Upper lobe of left lung (tissue), 6 donors: Measurements from ENCODE around the gene MX2. TPM values are rescaled to one million over a fixed set of nuclear protein-coding genes. Genes with fewer than 3 reads are reported as not detected.

Experiments used
- ATAC-seq, 2 donors: fragments of 200-7000 bp; cut with Tn5 transposase; one replicate each; pipeline ENCODE4 v1.9.1; 2022; ENCODE audit warnings: mild to moderate bottlenecking in 2 of 2, moderate library complexity in 2 of 2; ENCODE audit not compliant: low FRiP score in 2 of 2
- DNase-seq, 2 donors: peaks; one replicate each; pipeline ENCODE4 v3.0.0-alpha.2; 2019 to 2020
- H3K27ac ChIP-seq, 4 donors: fragments of 200-600 bp; sonication (generic); one replicate each; pipeline ENCODE4 v1.5.1; 2016 to 2019
- H3K27me3 ChIP-seq, 4 donors: fragments of 200-600 bp; sonication (generic); one replicate each; pipeline ENCODE4 v1.5.1; 2017 to 2019
- H3K36me3 ChIP-seq, 4 donors: fragments of 200-600 bp; sonication (generic); one replicate each; pipeline ENCODE4 v1.5.1; 2016 to 2019
- H3K4me1 ChIP-seq, 4 donors: fragments of 200-600 bp; sonication (generic); one replicate each; pipeline ENCODE4 v1.5.1; 2018 to 2019
- H3K4me3 ChIP-seq, 4 donors: fragments of 200-600 bp; sonication (generic); one replicate each; pipeline ENCODE4 v1.5.1; 2017 to 2019; ENCODE audit warnings: mild to moderate bottlenecking in 2 of 4, moderate library complexity in 1 of 4
- H3K9me3 ChIP-seq, 4 donors: fragments of 200-600 bp; sonication (generic); one replicate each; pipeline ENCODE4 v1.5.1; 2018 to 2019
- CTCF ChIP-seq, 6 experiments: fragments of 450-650 bp in 4 of 6; fragments of 200-600 bp in 2 of 6; sonication (generic) in 2 of 6; IDR thresholded peaks; one replicate each; pipeline ENCODE4 v1.5.1; 2016 to 2019; ENCODE audit warnings: antibody characterized with exemption in 6 of 6
- EP300 ChIP-seq, 4 donors: sonication (generic); formaldehyde crosslinking; IDR thresholded peaks; one replicate each; pipeline ENCODE4 v1.5.1; 2017; ENCODE audit warnings: antibody characterized with exemption in 4 of 4, control low read depth in 2 of 4
- POLR2A ChIP-seq, 4 donors: fragments of 450-650 bp; IDR thresholded peaks; one replicate each; pipeline ENCODE4 v1.5.1; 2016 to 2017; ENCODE audit warnings: antibody characterized with exemption in 4 of 4, mild to moderate bottlenecking in 2 of 4
- POLR2AphosphoS5 ChIP-seq, 2 donors: sonication (generic); formaldehyde crosslinking; IDR thresholded peaks; one replicate each; pipeline ENCODE4 v1.5.1; 2017; ENCODE audit warnings: antibody characterized with exemption in 2 of 2
- WGBS, 2 donors: methylation state at CpG; one replicate each; pipeline ENCODE4 v1.1.5; 2017 to 2018; 5-methylcytosine and 5-hydroxymethylcytosine counted together
- total RNA-seq, 6 donors: library from RNA; depleted of rRNA in 4 of 6; stranded (reverse); fragments of >200 nt in 4 of 6; gene quantifications; one replicate each; pipeline versions ENCODE4 v1.1.0 to v1.2.1, GENCODE V29; 2016 to 2021
- donor health status: DM: no; HTN: no; CAD: no; lungs with moderate emphysema.
- donor health status: DM: no; HTN: yes; CAD: no; lungs with severe emphysema.

Gene MX2
- total RNA-seq, 6 donors from 2014 or later, result 5.8 to 37.2 (median 25.8) TPM

- DNase-seq (peak in 1 of 2 donors; percentile 24), ATAC-seq (no peak)
- Histone ChIP-seq H3K9me3 (no peaks in the 10 kb centered on the region), H3K4me1 (peaks cover 0 to 11% (median 3%) of the 10 kb centered on the region in 4 donors), H3K27ac (no peak overlapping the region), H3K4me3 (no peak overlapping the region), H3K27me3 (no peaks in the 10 kb centered on the region), H3K36me3 (peaks cover 0 to 24% (median 17%) of the 10 kb centered on the region in 4 donors)
- TF ChIP-seq CTCF (IDR thresholded peaks at IDR 0.05) (no peak), EP300 (IDR thresholded peaks at IDR 0.05) (no peak)
- 95 to 96% methylated on average over 9 to 13 of the region's 14 CpGs for WGBS, 2 donors
Observed at GRCh38 chr21:41374177-41374712, 12.4 kb downstream of the MX2 start.

GRCh38 chr21:41374867-41375533, 13.2 kb downstream of the MX2 start:
- ATAC-seq, result no peak
- H3K27ac ChIP-seq, result no peak overlapping the region
- peaks cover 0 to 29% (median 20%) of the 10 kb centered on the region in 4 donors for H3K36me3 ChIP-seq
- WGBS, 2 donors, result 86 to 89% methylated on average over 4 to 5 of the region's 5 CpGs
- no peak overlapping the region for H3K4me3 ChIP-seq
- no peaks in the 10 kb centered on the region for H3K9me3 ChIP-seq
- H3K4me1 ChIP-seq, result peaks cover 0 to 5% (median 0%) of the 10 kb centered on the region in 4 donors
- no peak for DNase-seq
- TF ChIP-seq CTCF (IDR thresholded peaks at IDR 0.05) (no peak), POLR2A (IDR thresholded peaks at IDR 0.05) (no peak), EP300 (IDR thresholded peaks at IDR 0.05) (no peak), POLR2AphosphoS5 (IDR thresholded peaks at IDR 0.05) (no peak)
- no peaks in the 10 kb centered on the region for H3K27me3 ChIP-seq

- ATAC-seq, result no peak
- H3K27me3 ChIP-seq, result no peaks in the 10 kb centered on the region
- H3K27ac ChIP-seq, result no peak overlapping the region
- H3K4me3 ChIP-seq, result no peak overlapping the region
- H3K9me3 ChIP-seq, result no peaks in the 10 kb centered on the region
- peaks cover 0 to 37% (median 23%) of the 10 kb centered on the region in 4 donors for H3K36me3 ChIP-seq
- 81 to 89% methylated on average over 5 of the region's 5 CpGs for WGBS, 2 donors
- peaks cover 0 to 3% (median 0%) of the 10 kb centered on the region in 4 donors for H3K4me1 ChIP-seq
- TF ChIP-seq CTCF (IDR thresholded peaks at IDR 0.05) (no peak), POLR2AphosphoS5 (IDR thresholded peaks at IDR 0.05) (no peak), POLR2A (IDR thresholded peaks at IDR 0.05) (no peak), EP300 (IDR thresholded peaks at IDR 0.05) (no peak)
- DNase-seq, result no peak
Observed at GRCh38 chr21:41375875-41376274, 14.0 kb downstream of the MX2 start.

- H3K27me3 ChIP-seq, result no peaks in the 10 kb centered on the region
- 90 to 92% methylated on average over 8 to 15 of the region's 16 CpGs for WGBS, 2 donors
- ATAC-seq (no peak), DNase-seq (no peak)
- no peak overlapping the region for H3K4me3 ChIP-seq
- TF ChIP-seq POLR2A (IDR thresholded peaks at IDR 0.05), result no peak
- no peak for TF ChIP-seq CTCF (IDR thresholded peaks at IDR 0.05)
- no peak for TF ChIP-seq POLR2AphosphoS5 (IDR thresholded peaks at IDR 0.05)
- no peak for TF ChIP-seq EP300 (IDR thresholded peaks at IDR 0.05)
- H3K36me3 ChIP-seq, result peaks cover 0 to 44% (median 28%) of the 10 kb centered on the region in 4 donors
- H3K9me3 ChIP-seq, result no peaks in the 10 kb centered on the region
- H3K4me1 ChIP-seq, result no peaks in the 10 kb centered on the region
- no peak overlapping the region for H3K27ac ChIP-seq
Observed at GRCh38 chr21:41377715-41378114, 15.9 kb downstream of the MX2 start.

- WGBS, 2 donors, result 93% methylated on average over 5 to 7 of the region's 8 CpGs
- no peaks in the 10 kb centered on the region for H3K4me1 ChIP-seq
- H3K36me3 ChIP-seq, result peaks cover 0 to 54% (median 28%) of the 10 kb centered on the region in 4 donors
Observed at GRCh38 chr21:41378849-41379248, 17.0 kb downstream of the MX2 start.

More at GRCh38 chr21:41378849-41379248, 17.0 kb downstream of the MX2 start:
- H3K27me3 ChIP-seq, result no peaks in the 10 kb centered on the region
- H3K9me3 ChIP-seq, result no peaks in the 10 kb centered on the region
- no peak for DNase-seq
- no peak for ATAC-seq
- TF ChIP-seq CTCF (IDR thresholded peaks at IDR 0.05) (no peak), POLR2A (IDR thresholded peaks at IDR 0.05) (no peak), EP300 (IDR thresholded peaks at IDR 0.05) (no peak), POLR2AphosphoS5 (IDR thresholded peaks at IDR 0.05) (no peak)
- H3K4me3 ChIP-seq, result no peak overlapping the region
- H3K27ac ChIP-seq, result no peak overlapping the region
